ENCODE data around the gene RAB11A. TPM values are rescaled to one million over a fixed set of nuclear protein-coding genes. Genes with fewer than 3 reads are reported as not detected.

Gene RAB11A
- total RNA-seq, 1 experiment from 2014 or later, result 245 TPM

GRCh38 chr15:65939901-65940617 lies 70.8 kb downstream of the RAB11A start:
- ATAC-seq (no peak), DNase-seq (ENCODE audit: low spot score) (no peak)
- Mint-ChIP-seq H3K27ac (no peak overlapping the region), H3K36me3 (no peaks in the 10 kb centered on the region), H3K9me3 (no peaks in the 10 kb centered on the region), H3K4me3 (no peak overlapping the region), H3K4me1 (no peaks in the 10 kb centered on the region), H3K27me3 (ENCODE audit: low read depth) (no peaks in the 10 kb centered on the region)
- TF ChIP-seq NR2C2 (CRISPR knock-in tag; IDR thresholded peaks at IDR 0.05) (no peak), JUN (CRISPR knock-in tag; IDR thresholded peaks at IDR 0.05) (no peak), MLX (CRISPR knock-in tag; IDR thresholded peaks at IDR 0.05) (no peak), RORB (CRISPR knock-in tag; IDR thresholded peaks at IDR 0.05) (no peak), NFE2L1 (CRISPR knock-in tag; IDR thresholded peaks at IDR 0.05) (no peak), NFYB (CRISPR knock-in tag; conservative IDR thresholded peaks at IDR 0.05; ENCODE audit: low read depth) (no peak), ZNF425 (CRISPR knock-in tag; conservative IDR thresholded peaks at IDR 0.05) (no peak), PRRX2 (CRISPR knock-in tag; IDR thresholded peaks at IDR 0.05) (no peak), CREM (CRISPR knock-in tag; IDR thresholded peaks at IDR 0.05) (no peak), ZMAT4 (CRISPR knock-in tag; IDR thresholded peaks at IDR 0.05) (no peak), USF2 (CRISPR knock-in tag; IDR thresholded peaks at IDR 0.05) (no peak), SOX15 (CRISPR knock-in tag; IDR thresholded peaks at IDR 0.05) (no peak), MAX (CRISPR knock-in tag; IDR thresholded peaks at IDR 0.05) (no peak)
- CTCF ChIA-PET, result no interaction called here
- POLR2A ChIA-PET, result no interaction called here

- Mint-ChIP-seq H3K4me1 (no peaks in the 10 kb centered on the region), H3K27ac (no peak overlapping the region), H3K27me3 (ENCODE audit: low read depth) (no peaks in the 10 kb centered on the region), H3K4me3 (no peak overlapping the region), H3K9me3 (no peaks in the 10 kb centered on the region), H3K36me3 (no peaks in the 10 kb centered on the region)
- DNase-seq (ENCODE audit: low spot score) (no peak), ATAC-seq (no peak)
- CTCF ChIA-PET, result no interaction called here
- POLR2A ChIA-PET, result no interaction called here
- TF ChIP-seq HMGA2 (CRISPR knock-in tag; IDR thresholded peaks at IDR 0.05) (no peak), KAT7 (CRISPR knock-in tag; IDR thresholded peaks at IDR 0.05; ENCODE audit: borderline replicate concordance) (no peak), ATF6 (CRISPR knock-in tag; IDR thresholded peaks at IDR 0.05) (no peak), FOXP4 (CRISPR knock-in tag; IDR thresholded peaks at IDR 0.05) (no peak), SP1 (CRISPR knock-in tag; conservative IDR thresholded peaks at IDR 0.05) (no peak), TP53 (CRISPR knock-in tag; IDR thresholded peaks at IDR 0.05) (no peak), PREB (CRISPR knock-in tag; IDR thresholded peaks at IDR 0.05; ENCODE audit: borderline replicate concordance) (no peak), ESRRA (CRISPR knock-in tag; IDR thresholded peaks at IDR 0.05; ENCODE audit: borderline replicate concordance) (no peak), TEAD1 (CRISPR knock-in tag; IDR thresholded peaks at IDR 0.05) (no peak), ZNF512 (CRISPR knock-in tag; IDR thresholded peaks at IDR 0.05; ENCODE audit: borderline replicate concordance) (no peak), CBFB (CRISPR knock-in tag; IDR thresholded peaks at IDR 0.05; ENCODE audit: low read depth) (no peak), ZMAT4 (CRISPR knock-in tag; IDR thresholded peaks at IDR 0.05) (no peak), ZNF423 (CRISPR knock-in tag; IDR thresholded peaks at IDR 0.05) (no peak)
Observed at GRCh38 chr15:65940618-65940909, 71.3 kb downstream of the RAB11A start.

All from WTC11 (cell line).